Neuronal stem cell (in vitro differentiated cells): ENCODE results near the gene RIPOR2.

Source experiments
- DNase-seq: peaks from one replicate; pipeline ENCODE4 v3.0.0-alpha.2; 2013; ENCODE audit warnings: low spot score
- H2AFZ ChIP-seq: one replicate; pipeline ENCODE4 v1.6.1; 2013; ENCODE audit warnings: mild to moderate bottlenecking, low read length, inconsistent platforms
- H2AK5ac ChIP-seq: 2 replicates; pipeline ENCODE4 v1.6.1; 2013; ENCODE audit warnings: low read depth, mild to moderate bottlenecking, inconsistent platforms, low read length, moderate library complexity, mixed read lengths
- H2BK120ac ChIP-seq: 2 replicates; pipeline ENCODE4 v1.6.1; 2013; ENCODE audit warnings: low read depth, mild to moderate bottlenecking, inconsistent platforms, low read length, moderate library complexity, mixed read lengths
- H2BK12ac ChIP-seq: one replicate; pipeline ENCODE4 v1.6.1; 2013; ENCODE audit warnings: low read length, inconsistent platforms
- H2BK15ac ChIP-seq: 2 replicates; pipeline ENCODE4 v1.6.1; 2013; ENCODE audit warnings: mild to moderate bottlenecking, low read length, inconsistent platforms, mixed read lengths
- H2BK5ac ChIP-seq: one replicate; pipeline ENCODE4 v1.6.1; 2013; ENCODE audit warnings: inconsistent platforms, mild to moderate bottlenecking, low read length, moderate library complexity
- H3K14ac ChIP-seq: one replicate; pipeline ENCODE4 v1.6.1; 2013; ENCODE audit warnings: low read length, inconsistent platforms
- H3K18ac ChIP-seq: 2 replicates; pipeline ENCODE4 v1.6.1; 2013; ENCODE audit warnings: low read length, inconsistent platforms
- H3K23ac ChIP-seq: 2 replicates; pipeline ENCODE4 v1.6.1; 2013; ENCODE audit warnings: low read depth, mild to moderate bottlenecking, mixed read lengths, low read length, inconsistent platforms; ENCODE audit not compliant: poor library complexity
- H3K27ac ChIP-seq: replicated peaks from 3 replicates; pipeline ENCODE4 v1.5.1; 2013; ENCODE audit warnings: low read length, inconsistent platforms
- H3K27me3 ChIP-seq, 3 experiments: 2 replicates each; pipeline ENCODE4 v1.6.1; 2013; ENCODE audit warnings: low read length in 3 of 3, mild to moderate bottlenecking in 2 of 3, inconsistent platforms in 1 of 3, low read depth in 1 of 3, mixed read lengths in 1 of 3, moderate library complexity in 1 of 3; ENCODE audit not compliant: control insufficient read depth in 3 of 3, insufficient read depth in 3 of 3
- H3K36me3 ChIP-seq, 2 donors: replicated peaks in 1 of 2; 2 replicates each; pipeline ENCODE4 v1.6.1; 2013; ENCODE audit warnings: low read length in 2 of 2; ENCODE audit not compliant: control insufficient read depth in 2 of 2, insufficient read depth in 2 of 2
- H3K4ac ChIP-seq: 2 replicates; pipeline ENCODE4 v1.6.1; 2013; ENCODE audit warnings: inconsistent platforms, mild to moderate bottlenecking, low read length, moderate library complexity
- H3K4me1 ChIP-seq, 2 donors: 1 replicate in 1 of 2; 2 replicates in 1 of 2; pipeline ENCODE4 v1.6.1; 2013; ENCODE audit warnings: low read length in 2 of 2, low read depth in 1 of 2; ENCODE audit not compliant: control insufficient read depth in 2 of 2, insufficient read depth in 1 of 2
- H3K4me2 ChIP-seq: one replicate; pipeline ENCODE4 v1.6.1; 2013; ENCODE audit warnings: mild to moderate bottlenecking, low read length, inconsistent platforms; ENCODE audit not compliant: insufficient read depth, poor library complexity, severe bottlenecking
- H3K4me3 ChIP-seq, 2 donors: 2 replicates each; pipeline ENCODE4 v1.5.1; 2013; ENCODE audit warnings: low read length in 2 of 2, mild to moderate bottlenecking in 2 of 2, inconsistent platforms in 1 of 2, moderate library complexity in 1 of 2
- H3K79me1 ChIP-seq: one replicate; pipeline ENCODE4 v1.6.1; 2013; ENCODE audit warnings: low read depth, mild to moderate bottlenecking, inconsistent platforms, low read length, moderate library complexity
- H3K9ac ChIP-seq: one replicate; pipeline ENCODE4 v1.6.1; 2013; ENCODE audit warnings: mild to moderate bottlenecking, low read depth, low read length, inconsistent platforms; ENCODE audit not compliant: poor library complexity
- H3K9me3 ChIP-seq, 2 donors: replicated peaks in 1 of 2; 2 replicates each; pipeline versions ENCODE3 to v1.6.1; 2013; ENCODE audit warnings: low read length in 2 of 2, mild to moderate bottlenecking in 2 of 2, inconsistent platforms in 1 of 2, low read depth in 1 of 2, mixed read lengths in 1 of 2, moderate library complexity in 1 of 2; ENCODE audit not compliant: control insufficient read depth in 2 of 2, insufficient read depth in 1 of 2
- H4K8ac ChIP-seq: one replicate; pipeline ENCODE4 v1.6.1; 2013; ENCODE audit warnings: low read depth, mild to moderate bottlenecking, inconsistent platforms, low read length, moderate library complexity
- H4K91ac ChIP-seq: one replicate; pipeline ENCODE4 v1.6.1; 2013; ENCODE audit warnings: low read length, low read depth, mild to moderate bottlenecking, inconsistent platforms; ENCODE audit not compliant: poor library complexity
- WGBS, 2 donors: extraction: QIAGEN DNeasy Blood & Tissue Kit; methylation state at CpG; one replicate each; pipeline ENCODE4 v1.1.7; 2013; ENCODE audit warnings: missing lambda C conversion rate in 2 of 2, mixed read lengths in 1 of 2; ENCODE audit not compliant: insufficient read length in 2 of 2, insufficient replicate concordance in 1 of 2; ENCODE audit errors: extremely low coverage in 2 of 2; 5-methylcytosine and 5-hydroxymethylcytosine counted together

RIPOR2 gene

GRCh38 chr6:24888715-24889370, 46.9 kb downstream of the RIPOR2 start:
- no peak for DNase-seq
- no peak overlapping the region for H3K4me3 ChIP-seq
- no peak overlapping the region for H4K91ac ChIP-seq
- no peak overlapping the region for H3K14ac ChIP-seq
- no peak overlapping the region for H3K4ac ChIP-seq
- H3K23ac ChIP-seq, result no peak overlapping the region
- H2AFZ ChIP-seq, result no peak overlapping the region
- H3K27ac ChIP-seq, result no peak overlapping the region
- no peak overlapping the region for H2BK15ac ChIP-seq
- no CpG with 5 or more reads among the region's 5 CpGs for WGBS, 2 donors
- H3K27me3 ChIP-seq, result no peaks in the 10 kb centered on the region
- no peaks in the 10 kb centered on the region for H3K36me3 ChIP-seq
- no peak overlapping the region for H2BK5ac ChIP-seq
- H2AK5ac ChIP-seq, result no peak overlapping the region
- no peak overlapping the region for H3K9ac ChIP-seq
- H2BK120ac ChIP-seq, result no peak overlapping the region
- peaks cover 0 to 14% of the 10 kb centered on the region in 2 donors for H3K4me1 ChIP-seq
- H3K18ac ChIP-seq, result no peak overlapping the region
- H2BK12ac ChIP-seq, result no peak overlapping the region
- no peaks in the 10 kb centered on the region for H3K9me3 ChIP-seq
- no peaks in the 10 kb centered on the region for H3K79me1 ChIP-seq
- H3K4me2 ChIP-seq, result no peak overlapping the region
- H4K8ac ChIP-seq, result no peak overlapping the region

- Histone ChIP-seq H3K18ac (no peak overlapping the region), H2BK120ac (no peak overlapping the region), H3K4me3 (no peak overlapping the region), H3K27me3 (no peaks in the 10 kb centered on the region), H3K27ac (no peak overlapping the region), H4K8ac (no peak overlapping the region), H3K9ac (no peak overlapping the region), H3K23ac (no peak overlapping the region), H3K14ac (no peak overlapping the region), H3K4me1 (peaks cover 0 to 14% of the 10 kb centered on the region in 2 donors), H4K91ac (no peak overlapping the region), H2AK5ac (no peak overlapping the region), H2BK5ac (no peak overlapping the region), H2AFZ (no peak overlapping the region), H3K9me3 (no peaks in the 10 kb centered on the region), H3K4me2 (no peak overlapping the region), H2BK15ac (no peak overlapping the region), H3K79me1 (no peaks in the 10 kb centered on the region), H3K4ac (no peak overlapping the region), H2BK12ac (no peak overlapping the region), H3K36me3 (no peaks in the 10 kb centered on the region)
- no peak for DNase-seq
- WGBS, 2 donors, result no CpG with 5 or more reads among the region's 3 CpGs
Observed at GRCh38 chr6:24887545-24888140, 48.1 kb downstream of the RIPOR2 start.

- Histone ChIP-seq H3K27ac (no peak overlapping the region), H3K9me3 (no peaks in the 10 kb centered on the region), H3K14ac (no peak overlapping the region), H3K4me3 (no peak overlapping the region), H3K27me3 (no peaks in the 10 kb centered on the region), H3K23ac (no peak overlapping the region), H3K4ac (no peak overlapping the region), H2BK12ac (no peak overlapping the region), H2AK5ac (no peak overlapping the region), H2BK5ac (no peak overlapping the region), H2BK15ac (no peak overlapping the region), H3K36me3 (no peaks in the 10 kb centered on the region), H4K8ac (no peak overlapping the region), H3K18ac (no peak overlapping the region), H4K91ac (no peak overlapping the region), H3K79me1 (no peaks in the 10 kb centered on the region), H2BK120ac (no peak overlapping the region), H3K9ac (no peak overlapping the region), H2AFZ (no peak overlapping the region), H3K4me1 (peaks cover 0 to 9% of the 10 kb centered on the region in 2 donors), H3K4me2 (no peak overlapping the region)
- no peak for DNase-seq
- no CpG with 5 or more reads among the region's 5 CpGs for WGBS, 2 donors
Observed at GRCh38 chr6:24883618-24884017, 52.1 kb downstream of the RIPOR2 start.

- Histone ChIP-seq H2BK12ac (no peak overlapping the region), H3K18ac (no peak overlapping the region), H3K14ac (no peak overlapping the region), H2BK5ac (no peak overlapping the region), H4K91ac (no peak overlapping the region), H3K4me3 (no peak overlapping the region), H3K4me2 (no peak overlapping the region), H2AK5ac (no peak overlapping the region), H2BK15ac (no peak overlapping the region), H3K4me1 (peaks cover 0 to 7% of the 10 kb centered on the region in 2 donors), H3K27ac (no peak overlapping the region), H4K8ac (no peak overlapping the region), H3K9me3 (no peaks in the 10 kb centered on the region), H3K9ac (no peak overlapping the region), H3K4ac (no peak overlapping the region), H3K27me3 (no peaks in the 10 kb centered on the region), H2BK120ac (no peak overlapping the region), H2AFZ (no peak overlapping the region), H3K23ac (no peak overlapping the region), H3K79me1 (no peaks in the 10 kb centered on the region), H3K36me3 (no peaks in the 10 kb centered on the region)
- DNase-seq, result no peak
- no CpG with 5 or more reads among the region's 7 CpGs for WGBS, 2 donors
Observed at GRCh38 chr6:24882835-24883555, 52.8 kb downstream of the RIPOR2 start.
